GM12878 (cell line): ENCODE measurements around the gene ESM1. TPM values are rescaled to one million over a fixed set of nuclear protein-coding genes. Genes with fewer than 3 reads are reported as not detected.

Experiments
- ATAC-seq: fragments of 200-7000 bp; cut with Tn5 transposase; 3 replicates; pipeline ENCODE4 v1.9.1; 2020; ENCODE audit warnings: mild to moderate bottlenecking, moderate library complexity
- BruUV-seq: library from RNA; stranded (reverse); fragments of 400-500 nt; replicated peaks from 2 replicates; lab custom pipeline; 2021; lab: Mats Ljungman, UMichigan
- CTCF ChIA-PET: fragments of 300-600 bp; sonication (Branson Sonifier 250); formaldehyde crosslinking; extraction: SDS; loops from one replicate; lab custom pipeline; 2021; ENCODE audit warnings: inconsistent platforms; lab: Yijun Ruan, JAX
- POLR2A ChIA-PET: fragments of 350-600 bp; formaldehyde crosslinking; extraction: SDS; loops from one replicate; lab custom pipeline; 2021; ENCODE audit warnings: inconsistent platforms; lab: Charles Lee
- RAD21 ChIA-PET: fragments of 300-600 bp; sonication (Branson Sonifier 250); formaldehyde crosslinking; loops from one replicate; lab custom pipeline; 2023; ENCODE audit warnings: antibody characterized with exemption; ENCODE audit not compliant: unreplicated experiment; lab: Charles Lee
- SMC1A ChIA-PET: fragments of 300-600 bp; sonication (Branson Sonifier 250); formaldehyde crosslinking; loops from one replicate; lab custom pipeline; 2023; ENCODE audit not compliant: unreplicated experiment, uncharacterized antibody; lab: Charles Lee
- DNase-seq: peaks from one replicate; pipeline ENCODE4 v3.0.0-alpha.2; 2011; ENCODE audit warnings: low read depth, low spot score
- FAIRE-seq: peaks from 3 replicates; lab custom pipeline; 2011; peaks lifted over from hg19 to GRCh38; lab: Jason Lieb, UNC
- H2AFZ ChIP-seq: 2 replicates; pipeline ENCODE4 v1.6.0; 2011; ENCODE audit warnings: low read depth, low read length, control low read depth; ENCODE audit not compliant: control insufficient read depth
- H3K27ac ChIP-seq: 2 replicates; pipeline ENCODE4 v1.5.1; 2011; ENCODE audit warnings: control low read depth; ENCODE audit not compliant: control insufficient read depth, insufficient read depth
- H3K27me3 ChIP-seq, 2 experiments: replicated peaks in 1 of 2; 2 replicates each; pipeline versions ENCODE4 v1.6.0 to v1.6.1; 2011; ENCODE audit warnings: low read length in 1 of 2; ENCODE audit not compliant: control insufficient read depth in 2 of 2, insufficient read depth in 2 of 2
- H3K36me3 ChIP-seq, 2 experiments: 2 replicates each; pipeline ENCODE4 v1.5.1; 2011; ENCODE audit warnings: low read length in 1 of 2; ENCODE audit not compliant: control insufficient read depth in 2 of 2, insufficient read depth in 2 of 2
- H3K4me1 ChIP-seq: 2 replicates; pipeline ENCODE4 v1.6.1; 2011; ENCODE audit warnings: mild to moderate bottlenecking, low read length, moderate library complexity, mixed read lengths; ENCODE audit not compliant: control insufficient read depth, insufficient read depth
- H3K4me2 ChIP-seq: 2 replicates; pipeline ENCODE4 v1.6.0; 2011; ENCODE audit warnings: control low read depth; ENCODE audit not compliant: control insufficient read depth, insufficient read depth
- H3K4me3 ChIP-seq: fragments of 200-600 bp; sonication (generic); 2 replicates; pipeline ENCODE4 v1.5.1; 2016
- H3K79me2 ChIP-seq: 2 replicates; pipeline ENCODE4 v1.6.0; 2011; ENCODE audit warnings: low read length; ENCODE audit not compliant: control insufficient read depth, insufficient read depth
- H3K9ac ChIP-seq: 2 replicates; pipeline ENCODE4 v1.8.0; 2011; ENCODE audit warnings: low read length, control low read depth, mixed read lengths; ENCODE audit not compliant: control insufficient read depth, insufficient read depth
- H3K9me3 ChIP-seq: replicated peaks from 3 replicates; pipeline ENCODE4 v1.5.1; 2011; ENCODE audit warnings: mild to moderate bottlenecking, low read length; ENCODE audit not compliant: control insufficient read depth, insufficient read depth
- H4K20me1 ChIP-seq: 2 replicates; pipeline ENCODE4 v1.6.0; 2011; ENCODE audit not compliant: control insufficient read depth, insufficient read depth
- BCL11A ChIP-seq: IDR thresholded peaks from 2 replicates; pipeline ENCODE4 v1.6.1; 2011; ENCODE audit warnings: low read depth, low read length
- CHD1 ChIP-seq: IDR thresholded peaks from 2 replicates; pipeline ENCODE4 v1.6.1; 2012; ENCODE audit warnings: low read depth, low read length, improper control_type of control experiment
- DPF2 ChIP-seq: fragments of 450-650 bp; IDR thresholded peaks from 2 replicates; pipeline ENCODE4 v1.6.1; 2017; ENCODE audit warnings: mild to moderate bottlenecking
- EP300 ChIP-seq, 2 experiments: fragments of 150-350 bp in 1 of 2; IDR thresholded peaks; 2 replicates each; pipeline ENCODE4 v1.6.1; 2011 to 2012; ENCODE audit warnings: low read depth in 2 of 2, low read length in 2 of 2, borderline replicate concordance in 1 of 2, improper control_type of control experiment in 1 of 2, inconsistent platforms in 1 of 2; ENCODE audit not compliant: control insufficient read depth in 1 of 2
- HCFC1 ChIP-seq: fragments of 150-350 bp; IDR thresholded peaks from 2 replicates; pipeline ENCODE4 v1.6.1; 2014; ENCODE audit warnings: low read length
- MTA2 ChIP-seq: fragments of 450-650 bp; IDR thresholded peaks from 2 replicates; pipeline ENCODE4 v1.6.1; 2016; ENCODE audit warnings: low read depth, mild to moderate bottlenecking, moderate library complexity
- MYB ChIP-seq: fragments of 150-350 bp; IDR thresholded peaks from 2 replicates; pipeline ENCODE4 v1.6.1; 2014; ENCODE audit warnings: mild to moderate bottlenecking, low read depth, low read length, borderline replicate concordance
- SIX5 ChIP-seq: IDR thresholded peaks from 2 replicates; pipeline ENCODE4 v1.6.1; 2011; ENCODE audit warnings: mild to moderate bottlenecking, low read depth, low read length, moderate library complexity; ENCODE audit not compliant: severe bottlenecking
- SMC3 ChIP-seq: IDR thresholded peaks from 2 replicates; pipeline ENCODE4 v1.6.1; 2011; ENCODE audit warnings: low read length, improper control_type of control experiment, borderline replicate concordance
- TAF1 ChIP-seq: IDR thresholded peaks from 2 replicates; pipeline ENCODE4 v1.6.1; 2011; ENCODE audit warnings: mild to moderate bottlenecking, low read depth, low read length, borderline replicate concordance
- ZNF622 ChIP-seq: fragments of 450-650 bp; IDR thresholded peaks from 2 replicates; pipeline ENCODE4 v1.6.1; 2017; ENCODE audit warnings: mild to moderate bottlenecking, inconsistent platforms
- ZSCAN29 ChIP-seq: fragments of 450-650 bp; IDR thresholded peaks from 2 replicates; pipeline ENCODE4 v1.6.1; 2017; ENCODE audit warnings: mild to moderate bottlenecking, moderate library complexity
- WGBS: methylation state at CpG from one replicate; pipeline ENCODE4 v1.1.6; 2016; ENCODE audit warnings: low lambda C conversion rate; ENCODE audit not compliant: insufficient replicate concordance, insufficient coverage; ENCODE audit errors: missing lambda C conversion rate; 5-methylcytosine and 5-hydroxymethylcytosine counted together
- in situ Hi-C: fragments of 300-500 bp; cut with MboI; formaldehyde crosslinking; loops from 9 replicates; pipeline ENCODE4 v1.14.3; 2018; ENCODE audit warnings: mixed read lengths
- intact Hi-C: fragments of 100-400 bp; cut with micrococcal nuclease; formaldehyde crosslinking; loops from one replicate; pipeline ENCODE4 v1.14.2; 2022; ENCODE audit not compliant: unreplicated experiment
- polyA plus RNA-seq, 11 experiments: library from polyadenylated mRNA; depleted of rRNA in 4 of 11; unstranded in 6 of 11; stranded (reverse) in 5 of 11; fragments of >200 nt; fragmentation: Nextera tagmentation in 4 of 11; fragmentation: Illumina TruSeq in 1 of 11; extraction: Ambion mirVana in 4 of 11; extraction: Trizol in 1 of 11; gene quantifications; 1 replicate in 1 of 11; 2 replicates in 10 of 11; pipeline versions ENCODE4 v1.2.1 to v1.2.3, GENCODE V29; 2011 to 2016; ENCODE audit warnings: inconsistent platforms in 2 of 11, missing spikeins in 2 of 11, low read depth in 1 of 11
- total RNA-seq, 4 experiments: library from RNA; depleted of rRNA in 3 of 4; stranded (reverse); fragments of >200 nt in 3 of 4; fragmentation: Illumina TruSeq in 1 of 4; extraction: Trizol in 1 of 4; gene quantifications; 2 replicates each; pipeline versions ENCODE4 v1.2.1 to v1.2.3, GENCODE V29; 2013 to 2021

ESM1 gene
- total and polyA plus RNA-seq, 10 of the 15 experiments (the other 5 are each of a cell fraction or from before 2014, with no cell fraction given) = not detected

DNA sequence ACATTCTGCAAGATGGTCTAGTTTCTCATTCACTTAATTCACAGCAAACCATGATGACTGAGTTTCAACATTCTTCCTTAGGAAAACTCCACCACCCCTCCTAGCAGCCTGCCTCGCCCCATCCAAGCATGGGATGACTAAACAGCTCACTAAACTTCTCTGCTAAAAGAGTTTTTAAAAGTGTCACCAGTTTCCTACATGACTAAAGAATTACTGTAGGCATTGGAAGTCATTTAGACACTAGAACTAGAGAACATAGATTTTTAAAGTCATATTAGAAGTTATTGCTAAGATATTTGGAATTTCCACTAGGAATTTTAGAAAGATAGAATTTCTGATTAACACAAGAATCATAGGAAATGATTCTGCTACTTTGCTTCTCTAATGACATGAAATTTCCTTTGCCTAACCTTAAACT lies 5.5 kb upstream of the ESM1 start:
- no peaks in the 10 kb centered on the region for H3K9me3 ChIP-seq
- no peaks in the 10 kb centered on the region for H3K79me2 ChIP-seq
- no peak overlapping the region for H2AFZ ChIP-seq
- H3K4me3 ChIP-seq = no peak overlapping the region
- intact Hi-C loops (no loop called here), in situ Hi-C loops (no loop called here)
- no peak overlapping the region for H3K4me2 ChIP-seq
- H3K9ac ChIP-seq = no peak overlapping the region
- ChIA-PET CTCF (interaction anchor here (0.7 kb wide), 1 partner anchor 212 kb away, joined by 3 read pairs; no protein-coding TSS in a partner anchor), POLR2A (no interaction called here)
- no peak for FAIRE-seq
- no peaks in the 10 kb centered on the region; a peak in 2 of 4 replicates for H3K27me3 ChIP-seq
- no TSS peak for BruUV-seq
- H3K27ac ChIP-seq = no peak overlapping the region
- no peaks in the 10 kb centered on the region for H3K4me1 ChIP-seq
- ATAC-seq = no peak
- H3K36me3 ChIP-seq = no peaks in the 10 kb centered on the region
- 0% methylated on average over 1 of the region's 1 CpG for WGBS
- H4K20me1 ChIP-seq = no peaks in the 10 kb centered on the region
- TF ChIP-seq HCFC1 (no peak), SMC3 (no peak), MTA2 (no peak), ZNF622 (no peak), TAF1 (no peak), ZSCAN29 (no peak), MYB (no peak), DPF2 (no peak), BCL11A (no peak), CHD1 (no peak), SIX5 (no peak), EP300 (IDR thresholded peaks at IDR 0.05; ENCODE audit: borderline replicate concordance in 1 of 2, control insufficient read depth in 1 of 2, low read depth in 2 of 2, low read length in 2 of 2) (no peak)
- TF ChIP-seq, all 136 proteins: peak for 0
- no peak for DNase-seq
- RAD21 ChIA-PET = no interaction called here
- SMC1A ChIA-PET = no interaction called here
